GM10266 (cell line): Measurements from ENCODE around the gene AR.

Experiments
- DNase-seq: peaks from one replicate; pipeline ENCODE4 v3.0.0; 2012; ENCODE audit errors: extremely low spot score
- CTCF ChIP-seq: IDR thresholded peaks from 2 replicates; pipeline ENCODE4 v1.5.1; 2012; ENCODE audit warnings: mild to moderate bottlenecking, low read depth; ENCODE audit not compliant: control insufficient read depth, insufficient read depth; ENCODE audit errors: missing control alignments

AR gene

GRCh38 chrX:67673741-67674274 is 130.0 kb downstream of the AR start:
- DNase-seq, result no peak
- TF ChIP-seq CTCF, result no peak

GRCh38 chrX:67674741-67675140 is 130.9 kb downstream of the AR start:
- no peak for TF ChIP-seq CTCF
- DNase-seq, result no peak

GRCh38 chrX:67684136-67684535 is 140.3 kb downstream of the AR start:
- TF ChIP-seq CTCF, result no peak
- DNase-seq, result no peak

GRCh38 chrX:67692246-67692645 is 148.4 kb downstream of the AR start:
- no peak for DNase-seq
- no peak for TF ChIP-seq CTCF

- DNase-seq, result no peak
- TF ChIP-seq CTCF, result no peak
Observed at GRCh38 chrX:67693928-67694327, 150.1 kb downstream of the AR start.

- no peak for TF ChIP-seq CTCF
Observed at GRCh38 chrX:67697452-67697851, 153.6 kb downstream of the AR start.

GRCh38 chrX:67700602-67701001 is 156.8 kb downstream of the AR start:
- no peak for TF ChIP-seq CTCF
- no peak for DNase-seq

More at GRCh38 chrX:67697452-67697851, 153.6 kb downstream of the AR start:
- DNase-seq, result no peak
